Measurements from ENCODE around the gene PRH2. TPM values are rescaled to one million over a fixed set of nuclear protein-coding genes. Genes with fewer than 3 reads are reported as not detected.

The PRH2 gene
- total and polyA plus RNA-seq, 2 of the 8 experiments (the other 6 are each of a cell fraction or from before 2014, with no cell fraction given): not detected

DNA sequence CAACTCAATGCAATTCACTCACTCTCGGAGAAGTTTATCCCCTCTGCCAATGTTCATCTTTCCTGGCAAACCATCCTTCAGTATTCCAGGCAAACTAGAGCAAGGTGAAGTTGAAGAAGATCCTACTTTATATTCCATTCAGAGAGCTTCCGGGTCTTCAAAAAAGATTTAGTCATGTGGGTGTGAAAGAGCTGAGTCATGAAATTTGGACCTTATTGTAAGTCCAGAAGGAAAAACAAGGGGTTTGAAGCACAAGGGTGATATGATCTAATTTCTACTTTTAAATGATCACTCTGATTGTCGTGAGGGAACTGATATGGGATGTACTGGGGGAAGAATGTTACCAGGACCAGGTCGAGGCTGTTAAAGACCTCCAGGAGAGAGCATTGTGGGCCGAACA, 2.8 kb upstream of the PRH2 start:
- Histone ChIP-seq H2AK5ac (ENCODE audit: low read depth, low read length) (no peak overlapping the region), H3K27ac (ENCODE audit: low read depth, low read length) (no peak overlapping the region), H3K36me3 (ENCODE audit: control insufficient read depth in 2 of 4, insufficient read depth in 4 of 4, low read length in 3 of 4) (no peaks in the 10 kb centered on the region), H4K5ac (ENCODE audit: insufficient read length, low read depth, low read length) (no peak overlapping the region), H3K79me1 (ENCODE audit: low read depth, low read length) (no peaks in the 10 kb centered on the region; the same call in 1 of the 2 replicates), H3K9me3 (ENCODE audit: insufficient read depth in 2 of 2, low read depth in 1 of 2, low read length in 1 of 2) (no peaks in the 10 kb centered on the region), H3K18ac (ENCODE audit: extremely low read depth, low read length) (no peak overlapping the region), H2BK120ac (replicated peaks; ENCODE audit: low read depth, low read length) (no peak overlapping the region), H3K4me2 (ENCODE audit: insufficient read depth in 1 of 2, low read depth in 2 of 2, low read length in 2 of 2) (no peak overlapping the region), H4K91ac (replicated peaks; ENCODE audit: insufficient read length, low read length) (no peak overlapping the region), H4K20me1 (replicated peaks in 1 of 2; ENCODE audit: control insufficient read depth in 1 of 2, insufficient read depth in 2 of 2, low read length in 2 of 2) (no peaks in the 10 kb centered on the region), H3K9ac (replicated peaks in 1 of 4; ENCODE audit: extremely low read depth in 1 of 4, low read depth in 3 of 4, low read length in 3 of 4) (no peak overlapping the region), H3K14ac (ENCODE audit: insufficient read length) (no peak overlapping the region), H3K56ac (replicated peaks; ENCODE audit: insufficient read length, low read depth, low read length) (no peak overlapping the region), H2AFZ (ENCODE audit: low read length) (no peak overlapping the region), H2BK15ac (ENCODE audit: low read length) (no peak overlapping the region), H3K23ac (ENCODE audit: insufficient read length) (no peak overlapping the region), H2BK5ac (ENCODE audit: low read depth, low read length) (no peak overlapping the region), H3K23me2 (ENCODE audit: low read depth, low read length) (no peaks in the 10 kb centered on the region), H3K4ac (replicated peaks; ENCODE audit: insufficient read length, low read depth, low read length) (no peak overlapping the region), H3K4me3 (ENCODE audit: extremely low read depth in 1 of 4, insufficient read depth in 2 of 4, low read depth in 3 of 4, low read length in 4 of 4) (no peak overlapping the region), H3K79me2 (ENCODE audit: control insufficient read depth in 1 of 2, insufficient read depth in 2 of 2, low read length in 2 of 2) (no peaks in the 10 kb centered on the region), H4K8ac (ENCODE audit: extremely low read depth, insufficient read depth, low read length) (no peak overlapping the region), H3K4me1 (replicated peaks in 1 of 4; ENCODE audit: control insufficient read depth in 3 of 4, insufficient read depth in 4 of 4, low read length in 3 of 4) (no peaks in the 10 kb centered on the region; a peak in 1 of 7 replicates), H2BK12ac (ENCODE audit: low read depth, low read length) (no peak overlapping the region), H3K27me3 (replicated peaks in 1 of 4; ENCODE audit: control insufficient read depth in 3 of 4, extremely low read depth in 1 of 4, insufficient read depth in 3 of 4, low read length in 3 of 4) (no peaks in the 10 kb centered on the region), H2BK20ac (ENCODE audit: low read length) (no peak overlapping the region)
- FAIRE-seq (no peak), DNase-seq (ENCODE audit: low read depth in 1 of 2, low spot score in 2 of 2) (no peak)
- CTCF ChIA-PET (ENCODE audit: partially characterized antibody): interaction anchor here (1.0 to 1.5 kb wide), 3 partner anchors 8 to 273 kb away, joined by 4 to 7 read pairs (median 5); no protein-coding TSS in a partner anchor
- WGBS, 2 experiments (ENCODE audit: extremely low coverage in 1 of 2, insufficient coverage in 1 of 2, insufficient read length in 1 of 2, insufficient replicate concordance in 2 of 2, low coverage in 1 of 2, low lambda C conversion rate in 2 of 2, missing lambda C conversion rate in 1 of 2): 84% methylated on average over 5 of the region's 5 CpGs; no CpG with 5 or more reads in 1 of the 2 experiments
- POLR2A ChIA-PET (ENCODE audit: partially characterized antibody): no interaction called here
- TF ChIP-seq SP2 (IDR thresholded peaks at IDR 0.05; ENCODE audit: low read length) (no peak), BCL11A (IDR thresholded peaks at IDR 0.05; ENCODE audit: low read depth in 2 of 2, low read length in 2 of 2) (no peak), MAFK (IDR thresholded peaks at IDR 0.05; ENCODE audit: low read depth, low read length) (peak; percentile 66; the same call in 1 of the 2 replicates), RFX5 (IDR thresholded peaks at IDR 0.05; ENCODE audit: borderline replicate concordance, low read depth, low read length) (no peak), PHF8 (conservative IDR thresholded peaks at IDR 0.05; ENCODE audit: low read depth, low read length) (no peak)
